Measurements from ENCODE around the gene ARHGAP27.

The ARHGAP27 gene

DNA sequence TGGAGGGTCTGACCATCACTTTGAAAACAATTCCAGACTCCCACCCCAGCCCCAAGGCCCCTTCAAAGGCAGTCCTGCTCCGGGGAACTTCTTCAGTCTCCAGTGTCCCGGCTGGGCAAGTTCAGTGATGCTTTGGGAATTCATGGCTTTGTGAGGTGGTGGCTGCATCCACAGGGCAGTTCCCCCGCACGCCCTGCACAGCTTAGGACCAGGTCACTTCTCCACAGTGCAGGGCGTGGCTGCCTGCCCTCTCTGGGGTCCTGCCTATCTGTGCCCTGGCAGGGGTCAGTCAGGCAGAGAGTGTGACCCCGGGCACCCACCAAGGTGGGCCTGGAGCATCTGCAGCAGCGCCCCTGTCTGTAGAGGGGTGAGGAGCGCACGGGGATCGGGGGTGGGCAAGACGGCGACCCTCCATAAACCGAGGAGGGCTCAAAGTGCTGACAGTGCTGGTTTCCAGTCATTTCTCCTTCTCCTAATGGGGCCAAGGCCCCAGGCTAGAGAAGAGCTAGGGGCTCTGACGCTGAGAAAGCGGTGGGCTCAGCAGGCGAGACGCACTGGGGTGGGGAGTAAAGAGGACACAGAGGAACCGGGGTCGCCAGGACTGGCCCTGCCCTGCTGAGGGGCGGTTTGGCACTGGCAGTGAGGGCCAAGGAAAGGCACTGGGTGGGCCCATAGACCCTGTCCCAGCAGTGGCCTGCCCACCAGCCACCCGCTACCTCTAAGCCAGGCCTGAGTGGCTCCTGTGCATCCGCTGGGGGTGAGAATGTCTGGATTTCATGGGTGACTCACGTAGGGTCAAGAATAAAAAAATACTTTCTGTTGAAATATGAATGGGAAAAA is 4.2 kb upstream of the ARHGAP27 start:
- no peak overlapping the region for H3K27ac ChIP-seq (replicated peaks; ENCODE audit: low read length)
- no peaks in the 10 kb centered on the region for H3K9me3 ChIP-seq (replicated peaks in 1 of 2; ENCODE audit: control insufficient read depth in 2 of 2, insufficient read depth in 1 of 2, low read depth in 1 of 2, low read length in 2 of 2)
- no peak overlapping the region for H3K23ac ChIP-seq (ENCODE audit: low read depth, low read length, poor library complexity)
- H2AK5ac ChIP-seq (ENCODE audit: low read depth, low read length), result peak overlapping the region; percentile 11
- no peak for DNase-seq (ENCODE audit: low spot score)
- no peak overlapping the region for H2BK15ac ChIP-seq (ENCODE audit: low read length)
- H3K4me1 ChIP-seq (ENCODE audit: control insufficient read depth in 2 of 2, insufficient read depth in 1 of 2, low read depth in 1 of 2, low read length in 2 of 2), result peaks cover 2 to 8% of the 10 kb centered on the region in 2 donors
- H2BK120ac ChIP-seq (ENCODE audit: low read depth, low read length), result no peak overlapping the region
- no peak overlapping the region for H2BK12ac ChIP-seq (ENCODE audit: low read length)
- WGBS, 2 donors (ENCODE audit: extremely low coverage in 2 of 2, insufficient read length in 2 of 2, insufficient replicate concordance in 1 of 2), result no CpG with 5 or more reads among the region's 23 CpGs
- no peak overlapping the region for H4K91ac ChIP-seq (ENCODE audit: low read depth, low read length, poor library complexity)
- H3K4me2 ChIP-seq (ENCODE audit: insufficient read depth, low read length, poor library complexity, severe bottlenecking), result no peak overlapping the region
- H2AFZ ChIP-seq (ENCODE audit: low read length), result no peak overlapping the region
- no peak overlapping the region for H3K14ac ChIP-seq (ENCODE audit: low read length)
- H3K27me3 ChIP-seq (ENCODE audit: control insufficient read depth in 3 of 3, insufficient read depth in 3 of 3, low read depth in 1 of 3, low read length in 3 of 3), result peaks cover 2 to 13% (median 4%) of the 10 kb centered on the region in 3 experiments
- no peak overlapping the region for H3K4ac ChIP-seq (ENCODE audit: low read length)
- peaks cover 0 to 5% of the 10 kb centered on the region in 2 donors for H3K36me3 ChIP-seq (replicated peaks in 1 of 2; ENCODE audit: control insufficient read depth in 2 of 2, insufficient read depth in 2 of 2, low read length in 2 of 2)
- H3K18ac ChIP-seq (ENCODE audit: low read length), result peak overlapping the region; percentile 44
- H4K8ac ChIP-seq (ENCODE audit: low read depth, low read length), result no peak overlapping the region
- H3K4me3 ChIP-seq (ENCODE audit: low read length in 2 of 2), result no peak overlapping the region
- no peak overlapping the region for H3K9ac ChIP-seq (ENCODE audit: low read depth, low read length, poor library complexity)
- no peak overlapping the region for H2BK5ac ChIP-seq (ENCODE audit: low read length)
- no peaks in the 10 kb centered on the region for H3K79me1 ChIP-seq (ENCODE audit: low read depth, low read length)

DNA sequence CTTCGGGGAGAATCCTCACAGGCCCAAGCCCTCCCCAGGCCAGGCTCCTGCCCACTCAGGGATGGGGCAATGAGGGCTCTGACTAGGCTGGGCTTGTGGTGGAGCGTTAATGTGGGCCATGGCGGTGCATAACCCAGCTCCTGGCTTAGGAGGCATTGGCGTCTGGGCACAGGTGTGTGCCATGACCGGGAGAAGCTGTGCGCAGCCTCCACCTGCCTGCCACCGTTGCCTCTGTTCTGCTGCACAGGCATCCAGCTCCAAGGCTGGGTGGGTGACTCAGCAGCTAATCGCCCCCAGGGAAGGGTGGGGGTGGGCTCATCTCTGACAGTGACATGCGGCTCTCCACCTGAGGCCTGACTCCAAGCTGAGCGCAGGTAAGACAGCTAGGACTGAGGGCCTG is 3.5 kb upstream of the ARHGAP27 start:
- H3K4ac ChIP-seq (ENCODE audit: low read length), result no peak overlapping the region
- no peak overlapping the region for H2AK5ac ChIP-seq (ENCODE audit: low read depth, low read length)
- no peak overlapping the region for H4K8ac ChIP-seq (ENCODE audit: low read depth, low read length)
- no peak for DNase-seq (ENCODE audit: low spot score)
- WGBS, 2 donors (ENCODE audit: extremely low coverage in 2 of 2, insufficient read length in 2 of 2, insufficient replicate concordance in 1 of 2), result no CpG with 5 or more reads among the region's 10 CpGs
- no peak overlapping the region for H2BK120ac ChIP-seq (ENCODE audit: low read depth, low read length)
- H3K4me1 ChIP-seq (ENCODE audit: control insufficient read depth in 2 of 2, insufficient read depth in 1 of 2, low read depth in 1 of 2, low read length in 2 of 2), result peaks cover 2 to 11% of the 10 kb centered on the region in 2 donors
- no peaks in the 10 kb centered on the region for H3K9me3 ChIP-seq (replicated peaks in 1 of 2; ENCODE audit: control insufficient read depth in 2 of 2, insufficient read depth in 1 of 2, low read depth in 1 of 2, low read length in 2 of 2)
- H2BK5ac ChIP-seq (ENCODE audit: low read length), result no peak overlapping the region
- no peak overlapping the region for H3K14ac ChIP-seq (ENCODE audit: low read length)
- H3K79me1 ChIP-seq (ENCODE audit: low read depth, low read length), result no peaks in the 10 kb centered on the region
- no peak overlapping the region for H3K4me2 ChIP-seq (ENCODE audit: insufficient read depth, low read length, poor library complexity, severe bottlenecking)
- H3K27me3 ChIP-seq (ENCODE audit: control insufficient read depth in 3 of 3, insufficient read depth in 3 of 3, low read depth in 1 of 3, low read length in 3 of 3), result peaks cover 5 to 19% (median 10%) of the 10 kb centered on the region in 3 experiments
- H3K9ac ChIP-seq (ENCODE audit: low read depth, low read length, poor library complexity), result no peak overlapping the region
- no peak overlapping the region for H3K27ac ChIP-seq (replicated peaks; ENCODE audit: low read length)
- peaks cover 0 to 5% of the 10 kb centered on the region in 2 donors for H3K36me3 ChIP-seq (replicated peaks in 1 of 2; ENCODE audit: control insufficient read depth in 2 of 2, insufficient read depth in 2 of 2, low read length in 2 of 2)
- no peak overlapping the region for H3K18ac ChIP-seq (ENCODE audit: low read length)
- no peak overlapping the region for H2BK15ac ChIP-seq (ENCODE audit: low read length)
- H4K91ac ChIP-seq (ENCODE audit: low read depth, low read length, poor library complexity), result no peak overlapping the region
- no peak overlapping the region for H3K23ac ChIP-seq (ENCODE audit: low read depth, low read length, poor library complexity)
- H2BK12ac ChIP-seq (ENCODE audit: low read length), result no peak overlapping the region
- H3K4me3 ChIP-seq (ENCODE audit: low read length in 2 of 2), result no peak overlapping the region
- no peak overlapping the region for H2AFZ ChIP-seq (ENCODE audit: low read length)

DNA sequence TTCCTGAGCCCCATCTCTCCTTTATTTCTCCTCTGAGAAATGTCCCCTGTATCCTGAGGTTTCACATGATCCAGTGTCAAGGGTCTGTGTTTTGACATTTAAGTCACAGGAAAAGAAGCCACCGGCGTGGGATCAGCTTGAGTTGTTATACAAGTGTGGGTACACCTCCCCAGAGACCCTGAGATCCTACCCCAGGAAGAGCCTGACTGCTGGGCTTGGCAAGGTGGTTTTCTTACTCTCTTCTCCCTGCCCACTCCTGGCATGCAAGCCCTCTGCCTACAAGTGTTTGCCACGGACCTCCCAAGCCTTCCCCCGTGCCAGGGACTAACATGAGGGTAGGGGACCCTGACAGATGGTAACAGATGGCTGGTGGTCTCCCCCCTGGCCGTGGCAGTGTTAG is 2.8 kb upstream of the ARHGAP27 start:
- H3K9me3 ChIP-seq (replicated peaks in 1 of 2; ENCODE audit: control insufficient read depth in 2 of 2, insufficient read depth in 1 of 2, low read depth in 1 of 2, low read length in 2 of 2), result no peaks in the 10 kb centered on the region
- H3K4me2 ChIP-seq (ENCODE audit: insufficient read depth, low read length, poor library complexity, severe bottlenecking), result no peak overlapping the region
- H2BK15ac ChIP-seq (ENCODE audit: low read length), result no peak overlapping the region
- H3K4me1 ChIP-seq (ENCODE audit: control insufficient read depth in 2 of 2, insufficient read depth in 1 of 2, low read depth in 1 of 2, low read length in 2 of 2), result peaks cover 2 to 11% of the 10 kb centered on the region in 2 donors
- no peak for DNase-seq (ENCODE audit: low spot score)
- no peak overlapping the region for H2BK12ac ChIP-seq (ENCODE audit: low read length)
- no peaks in the 10 kb centered on the region for H3K79me1 ChIP-seq (ENCODE audit: low read depth, low read length)
- no peak overlapping the region for H2AK5ac ChIP-seq (ENCODE audit: low read depth, low read length)
- no peak overlapping the region for H3K18ac ChIP-seq (ENCODE audit: low read length)
- H3K27ac ChIP-seq (replicated peaks; ENCODE audit: low read length), result no peak overlapping the region
- no peak overlapping the region for H4K8ac ChIP-seq (ENCODE audit: low read depth, low read length)
- H3K23ac ChIP-seq (ENCODE audit: low read depth, low read length, poor library complexity), result no peak overlapping the region
- peaks cover 0 to 5% of the 10 kb centered on the region in 2 donors for H3K36me3 ChIP-seq (replicated peaks in 1 of 2; ENCODE audit: control insufficient read depth in 2 of 2, insufficient read depth in 2 of 2, low read length in 2 of 2)
- H2BK5ac ChIP-seq (ENCODE audit: low read length), result no peak overlapping the region
- no peak overlapping the region for H3K4ac ChIP-seq (ENCODE audit: low read length)
- H2AFZ ChIP-seq (ENCODE audit: low read length), result no peak overlapping the region
- no CpG with 5 or more reads among the region's 5 CpGs for WGBS, 2 donors (ENCODE audit: extremely low coverage in 2 of 2, insufficient read length in 2 of 2, insufficient replicate concordance in 1 of 2)
- H3K27me3 ChIP-seq (ENCODE audit: control insufficient read depth in 3 of 3, insufficient read depth in 3 of 3, low read depth in 1 of 3, low read length in 3 of 3), result peaks cover 12 to 26% (median 17%) of the 10 kb centered on the region in 3 experiments
- H3K14ac ChIP-seq (ENCODE audit: low read length), result no peak overlapping the region
- H3K4me3 ChIP-seq (ENCODE audit: low read length in 2 of 2), result no peak overlapping the region
- no peak overlapping the region for H2BK120ac ChIP-seq (ENCODE audit: low read depth, low read length)
- no peak overlapping the region for H3K9ac ChIP-seq (ENCODE audit: low read depth, low read length, poor library complexity)
- no peak overlapping the region for H4K91ac ChIP-seq (ENCODE audit: low read depth, low read length, poor library complexity)

DNA sequence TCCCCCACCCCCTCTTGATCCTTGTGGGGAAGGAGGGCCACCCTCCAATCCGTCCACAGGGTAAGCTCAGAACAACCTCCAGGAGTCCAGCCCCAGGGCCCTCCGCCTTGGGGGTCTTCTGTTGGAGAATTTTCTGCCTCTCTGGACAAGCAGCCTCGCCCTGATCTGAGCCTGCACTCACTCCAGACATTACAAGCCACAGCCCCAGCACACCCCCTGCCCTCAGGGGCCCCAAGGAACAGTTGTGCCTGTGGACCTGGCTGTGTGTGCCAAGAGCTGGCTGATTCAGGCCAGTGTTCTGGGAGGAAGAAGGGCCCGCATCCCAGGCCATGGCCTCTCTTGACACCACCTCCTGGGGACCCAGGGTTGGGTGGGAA is 477 bp upstream of the ARHGAP27 start:
- no peaks in the 10 kb centered on the region for H3K36me3 ChIP-seq (replicated peaks in 1 of 2; ENCODE audit: control insufficient read depth in 2 of 2, insufficient read depth in 2 of 2, low read length in 2 of 2)
- H2BK12ac ChIP-seq (ENCODE audit: low read length), result no peak overlapping the region
- no CpG with 5 or more reads among the region's 4 CpGs for WGBS, 2 donors (ENCODE audit: extremely low coverage in 2 of 2, insufficient read length in 2 of 2, insufficient replicate concordance in 1 of 2)
- H3K79me1 ChIP-seq (ENCODE audit: low read depth, low read length), result no peaks in the 10 kb centered on the region
- H2AK5ac ChIP-seq (ENCODE audit: low read depth, low read length), result peak overlapping the region; percentile 88
- no peak overlapping the region for H4K8ac ChIP-seq (ENCODE audit: low read depth, low read length)
- H3K4me2 ChIP-seq (ENCODE audit: insufficient read depth, low read length, poor library complexity, severe bottlenecking), result no peak overlapping the region
- H4K91ac ChIP-seq (ENCODE audit: low read depth, low read length, poor library complexity), result no peak overlapping the region
- peaks cover 34 to 49% (median 40%) of the 10 kb centered on the region in 3 experiments for H3K27me3 ChIP-seq (ENCODE audit: control insufficient read depth in 3 of 3, insufficient read depth in 3 of 3, low read depth in 1 of 3, low read length in 3 of 3)
- H3K9ac ChIP-seq (ENCODE audit: low read depth, low read length, poor library complexity), result peak overlapping the region; percentile 44
- no peak overlapping the region for H3K4me3 ChIP-seq (ENCODE audit: low read length in 2 of 2)
- peaks cover 0 to 2% of the 10 kb centered on the region in 2 donors for H3K9me3 ChIP-seq (replicated peaks in 1 of 2; ENCODE audit: control insufficient read depth in 2 of 2, insufficient read depth in 1 of 2, low read depth in 1 of 2, low read length in 2 of 2)
- H3K23ac ChIP-seq (ENCODE audit: low read depth, low read length, poor library complexity), result no peak overlapping the region
- no peak overlapping the region for H3K4ac ChIP-seq (ENCODE audit: low read length)
- H3K4me1 ChIP-seq (ENCODE audit: control insufficient read depth in 2 of 2, insufficient read depth in 1 of 2, low read depth in 1 of 2, low read length in 2 of 2), result peaks cover 5 to 20% of the 10 kb centered on the region in 2 donors
- no peak overlapping the region for H3K14ac ChIP-seq (ENCODE audit: low read length)
- peak overlapping the region; percentile 76 for H3K18ac ChIP-seq (ENCODE audit: low read length)
- H3K27ac ChIP-seq (replicated peaks; ENCODE audit: low read length), result no peak overlapping the region
- no peak overlapping the region for H2BK5ac ChIP-seq (ENCODE audit: low read length)
- no peak for DNase-seq (ENCODE audit: low spot score)
- H2BK15ac ChIP-seq (ENCODE audit: low read length), result no peak overlapping the region
- H2AFZ ChIP-seq (ENCODE audit: low read length), result peak overlapping the region; percentile 76
- no peak overlapping the region for H2BK120ac ChIP-seq (ENCODE audit: low read depth, low read length)

Data from neuronal stem cell (in vitro differentiated cells).